Neural progenitor cell (in vitro differentiated cells): ENCODE results near the gene LRP1B. TPM values are rescaled to one million over a fixed set of nuclear protein-coding genes. Genes with fewer than 3 reads are reported as not detected.
"Not testable (repeated sequence)": the region's sequence is repeated elsewhere in the genome, so short reads cannot be mapped to it uniquely, and the experiment has no call there.

Experiments used
- DNase-seq: peaks from one replicate; pipeline ENCODE4 v3.0.0-alpha.2; 2016; ENCODE audit warnings: low spot score
- H2AFZ ChIP-seq: fragments of 200-600 bp; sonication (generic); replicated peaks from 2 replicates; pipeline ENCODE4 v1.6.1; 2016; ENCODE audit warnings: antibody characterized with exemption
- H3F3A ChIP-seq: fragments of 200-600 bp; sonication (generic); 2 replicates; pipeline ENCODE4 v1.6.1; 2016; ENCODE audit warnings: antibody characterized with exemption, low read depth
- H3K27ac ChIP-seq: fragments of 200-600 bp; sonication (generic); 2 replicates; pipeline ENCODE4 v1.5.1; 2016; ENCODE audit warnings: mild to moderate bottlenecking
- H3K27me3 ChIP-seq: fragments of 200-600 bp; sonication (generic); 2 replicates; pipeline ENCODE4 v1.6.1; 2016; ENCODE audit warnings: mild to moderate bottlenecking, moderate library complexity
- H3K36me3 ChIP-seq: fragments of 200-600 bp; sonication (generic); 2 replicates; pipeline ENCODE4 v1.5.1; 2016
- H3K4me1 ChIP-seq: fragments of 200-600 bp; sonication (generic); 2 replicates; pipeline ENCODE4 v1.6.1; 2016; ENCODE audit warnings: mixed run types
- H3K4me2 ChIP-seq: fragments of 200-600 bp; sonication (generic); 2 replicates; pipeline ENCODE4 v1.6.1; 2016
- H3K4me3 ChIP-seq: fragments of 200-600 bp; sonication (generic); 2 replicates; pipeline ENCODE4 v1.5.1; 2016
- H3K79me2 ChIP-seq: fragments of 200-600 bp; sonication (generic); 2 replicates; pipeline ENCODE4 v1.6.1; 2016; ENCODE audit warnings: low read depth
- H3K9ac ChIP-seq: fragments of 200-600 bp; sonication (generic); 2 replicates; pipeline ENCODE4 v1.6.1; 2016
- H3K9me3 ChIP-seq: fragments of 200-600 bp; sonication (generic); 2 replicates; pipeline ENCODE4 v1.5.1; 2016; ENCODE audit warnings: low read depth
- H4K20me1 ChIP-seq: fragments of 200-600 bp; sonication (generic); 2 replicates; pipeline ENCODE4 v1.6.1; 2016; ENCODE audit warnings: low read depth
- H3K27ac Mint-ChIP-seq: 3 replicates; pipeline ENCODE4 v1.8.0; 2021; ENCODE audit warnings: mixed read lengths
- H3K27me3 Mint-ChIP-seq: 2 replicates; pipeline ENCODE4 v1.8.0; 2022; ENCODE audit warnings: low read depth, mild to moderate bottlenecking, inconsistent platforms, moderate library complexity, mixed read lengths; ENCODE audit not compliant: insufficient read depth
- H3K36me3 Mint-ChIP-seq: 3 replicates; pipeline ENCODE4 v1.8.0; 2021; ENCODE audit warnings: mixed read lengths
- H3K4me1 Mint-ChIP-seq: 3 replicates; pipeline ENCODE4 v1.8.0; 2021; ENCODE audit warnings: mixed read lengths
- H3K4me3 Mint-ChIP-seq: 3 replicates; pipeline ENCODE4 v1.8.0; 2021; ENCODE audit warnings: mild to moderate bottlenecking, moderate library complexity, mixed read lengths
- H3K9me3 Mint-ChIP-seq: 3 replicates; pipeline ENCODE4 v1.8.0; 2020; ENCODE audit warnings: mixed read lengths
- EZH2 ChIP-seq: fragments of 200-600 bp; sonication (generic); IDR thresholded peaks from 2 replicates; pipeline ENCODE4 v1.6.1; 2017; ENCODE audit warnings: antibody characterized with exemption, mild to moderate bottlenecking, moderate library complexity
- EZH2phosphoT487 ChIP-seq: fragments of 200-600 bp; sonication (generic); IDR thresholded peaks from 2 replicates; pipeline ENCODE4 v1.6.1; 2017; ENCODE audit warnings: antibody characterized with exemption
- total RNA-seq: library from RNA; depleted of rRNA; stranded (reverse); fragments of >200 nt; gene quantifications from 2 replicates; pipeline ENCODE4 v1.2.3, GENCODE V29; 2015; ENCODE audit warnings: low replicate concordance
- TF ChIP-seq, protein P1 (sequence below): fragments of 200-600 bp; sonication (generic); IDR thresholded peaks from 2 replicates; pipeline ENCODE4 v1.5.1; 2017; ENCODE audit warnings: antibody characterized with exemption, mild to moderate bottlenecking

Gene LRP1B
- total RNA-seq, 1 donor from 2014 or later = not detected

DNA sequence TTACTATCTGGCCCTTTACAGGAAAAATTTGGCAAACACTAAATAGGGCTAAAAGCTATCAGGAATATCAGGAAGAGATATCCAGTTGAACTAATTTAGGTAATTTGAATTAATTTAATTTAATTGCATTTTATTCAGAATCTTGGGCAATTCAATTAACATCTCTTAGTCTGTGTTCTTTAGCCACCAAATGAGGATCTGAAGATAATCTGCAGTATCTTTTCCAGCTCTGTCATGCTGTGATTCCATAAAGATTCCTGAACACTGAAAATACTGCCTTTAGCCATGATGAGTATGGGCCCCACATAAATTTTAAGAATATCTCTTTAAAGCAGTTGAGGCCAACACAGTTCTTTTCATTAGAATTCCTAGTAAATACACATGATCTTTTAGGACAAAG, 1679.5 kb downstream of the LRP1B start:
- Mint-ChIP-seq H3K9me3 (no peaks in the 10 kb centered on the region), H3K27me3 (peaks cover 6% of the 10 kb centered on the region), H3K4me3 (no peak overlapping the region), H3K4me1 (no peaks in the 10 kb centered on the region), H3K36me3 (no peaks in the 10 kb centered on the region), H3K27ac (no peak overlapping the region)
- DNase-seq = no peak
- no peaks in the 10 kb centered on the region for H3K9me3 ChIP-seq
- H3K4me3 ChIP-seq = no peak overlapping the region
- H3K9ac ChIP-seq = no peak overlapping the region
- no peaks in the 10 kb centered on the region for H3K27me3 ChIP-seq
- H3K79me2 ChIP-seq = no peaks in the 10 kb centered on the region
- no peak overlapping the region for H3K27ac ChIP-seq
- no peaks in the 10 kb centered on the region for H3K36me3 ChIP-seq
- H3K4me1 ChIP-seq = no peaks in the 10 kb centered on the region
- H2AFZ ChIP-seq = no peak overlapping the region
- H3K4me2 ChIP-seq = no peak overlapping the region
- TF ChIP-seq, protein P1, sequence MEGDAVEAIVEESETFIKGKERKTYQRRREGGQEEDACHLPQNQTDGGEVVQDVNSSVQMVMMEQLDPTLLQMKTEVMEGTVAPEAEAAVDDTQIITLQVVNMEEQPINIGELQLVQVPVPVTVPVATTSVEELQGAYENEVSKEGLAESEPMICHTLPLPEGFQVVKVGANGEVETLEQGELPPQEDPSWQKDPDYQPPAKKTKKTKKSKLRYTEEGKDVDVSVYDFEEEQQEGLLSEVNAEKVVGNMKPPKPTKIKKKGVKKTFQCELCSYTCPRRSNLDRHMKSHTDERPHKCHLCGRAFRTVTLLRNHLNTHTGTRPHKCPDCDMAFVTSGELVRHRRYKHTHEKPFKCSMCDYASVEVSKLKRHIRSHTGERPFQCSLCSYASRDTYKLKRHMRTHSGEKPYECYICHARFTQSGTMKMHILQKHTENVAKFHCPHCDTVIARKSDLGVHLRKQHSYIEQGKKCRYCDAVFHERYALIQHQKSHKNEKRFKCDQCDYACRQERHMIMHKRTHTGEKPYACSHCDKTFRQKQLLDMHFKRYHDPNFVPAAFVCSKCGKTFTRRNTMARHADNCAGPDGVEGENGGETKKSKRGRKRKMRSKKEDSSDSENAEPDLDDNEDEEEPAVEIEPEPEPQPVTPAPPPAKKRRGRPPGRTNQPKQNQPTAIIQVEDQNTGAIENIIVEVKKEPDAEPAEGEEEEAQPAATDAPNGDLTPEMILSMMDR = no peak
- no peak for TF ChIP-seq EZH2phosphoT487
- TF ChIP-seq EZH2 = no peak
- H4K20me1 ChIP-seq = no peaks in the 10 kb centered on the region
- H3F3A ChIP-seq = no peaks in the 10 kb centered on the region

DNA sequence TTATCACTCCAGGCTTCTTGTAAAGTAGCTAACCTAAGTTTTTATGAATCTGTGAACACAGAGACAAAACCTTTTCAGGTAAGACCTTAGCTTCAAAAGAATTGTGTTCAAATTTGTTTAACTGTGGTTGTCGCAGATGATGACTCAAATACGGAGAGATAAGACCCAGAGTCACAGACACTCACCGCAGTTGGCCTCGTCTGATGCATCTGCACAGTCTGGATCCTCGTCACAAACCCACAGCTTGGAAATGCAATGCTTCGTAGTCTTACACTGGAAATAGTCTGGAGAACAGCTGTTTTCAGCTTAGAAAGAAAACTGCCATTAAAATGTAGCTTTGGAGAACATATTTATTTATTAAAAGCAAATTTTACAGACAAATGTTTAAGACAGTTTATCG, 1688.5 kb downstream of the LRP1B start:
- no peak overlapping the region for H3K4me3 Mint-ChIP-seq
- H3K27ac Mint-ChIP-seq = no peak overlapping the region
- Histone ChIP-seq H3K27me3 (no peaks in the 10 kb centered on the region), H3K4me1 (no peaks in the 10 kb centered on the region), H3K9me3 (no peaks in the 10 kb centered on the region), H2AFZ (no peak overlapping the region), H3K4me2 (no peak overlapping the region), H3F3A (no peaks in the 10 kb centered on the region), H3K9ac (no peak overlapping the region), H3K27ac (no peak overlapping the region), H4K20me1 (no peaks in the 10 kb centered on the region), H3K36me3 (no peaks in the 10 kb centered on the region), H3K4me3 (no peak overlapping the region), H3K79me2 (no peaks in the 10 kb centered on the region)
- no peaks in the 10 kb centered on the region for H3K27me3 Mint-ChIP-seq
- no peaks in the 10 kb centered on the region for H3K36me3 Mint-ChIP-seq
- no peaks in the 10 kb centered on the region for H3K4me1 Mint-ChIP-seq
- no peaks in the 10 kb centered on the region for H3K9me3 Mint-ChIP-seq
- no peak for DNase-seq
- TF ChIP-seq, protein P1 = no peak
- no peak for TF ChIP-seq EZH2
- no peak for TF ChIP-seq EZH2phosphoT487

DNA sequence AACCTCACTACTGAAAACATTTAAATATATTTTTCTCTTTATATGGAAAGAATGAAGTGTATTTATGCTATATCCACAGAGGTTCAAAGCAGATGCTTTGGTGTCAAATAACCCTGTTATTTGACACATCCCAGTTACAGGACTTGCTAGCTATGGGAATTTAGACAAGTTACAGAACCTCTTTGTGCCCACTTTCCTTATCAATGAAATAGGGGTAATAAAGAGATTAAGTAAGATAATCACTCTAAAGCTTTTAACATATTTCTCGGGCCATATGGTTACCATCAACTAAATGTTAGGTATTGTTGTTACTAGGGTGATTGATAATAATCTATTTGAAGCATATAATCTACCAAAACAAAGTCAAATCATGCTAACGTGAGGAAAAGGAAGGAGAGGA, 1690.0 kb downstream of the LRP1B start:
- no peaks in the 10 kb centered on the region for H3K36me3 Mint-ChIP-seq
- no peak overlapping the region for H3K27ac ChIP-seq
- no peak overlapping the region for H3K9ac ChIP-seq
- no peaks in the 10 kb centered on the region for H3K27me3 Mint-ChIP-seq
- TF ChIP-seq, protein P1 = no peak
- TF ChIP-seq EZH2 (no peak), EZH2phosphoT487 (no peak)
- no peaks in the 10 kb centered on the region for H3K9me3 Mint-ChIP-seq
- no peaks in the 10 kb centered on the region for H3K79me2 ChIP-seq
- H3K9me3 ChIP-seq = no peaks in the 10 kb centered on the region
- no peaks in the 10 kb centered on the region for H3K4me1 ChIP-seq
- H3K4me2 ChIP-seq = no peak overlapping the region
- H3K27ac Mint-ChIP-seq = no peak overlapping the region
- no peaks in the 10 kb centered on the region for H4K20me1 ChIP-seq
- no peak for DNase-seq
- no peaks in the 10 kb centered on the region for H3K27me3 ChIP-seq
- H3K4me3 ChIP-seq = no peak overlapping the region
- H3K4me3 Mint-ChIP-seq = no peak overlapping the region
- no peaks in the 10 kb centered on the region for H3F3A ChIP-seq
- H3K4me1 Mint-ChIP-seq = peaks cover 3% of the 10 kb centered on the region
- no peaks in the 10 kb centered on the region for H3K36me3 ChIP-seq
- no peak overlapping the region for H2AFZ ChIP-seq

DNA sequence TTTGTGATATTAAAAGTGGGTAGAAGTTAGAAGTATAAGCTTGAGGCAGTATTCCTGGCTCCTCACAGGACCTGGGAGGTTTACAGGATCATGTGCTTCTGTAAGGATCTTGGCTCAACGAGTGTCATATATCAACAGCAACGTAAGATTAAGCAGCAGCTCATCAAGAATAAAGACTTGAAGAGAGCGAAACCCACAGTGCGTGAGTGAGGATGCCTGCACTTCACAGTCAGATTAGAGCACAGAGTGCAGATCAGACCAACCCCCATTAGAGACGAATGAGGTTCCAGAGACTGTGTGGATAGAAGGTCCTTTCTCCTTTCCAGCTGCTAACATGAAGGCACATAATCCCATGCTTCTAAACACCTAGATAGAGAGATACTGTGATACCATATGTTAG, 1693.9 kb downstream of the LRP1B start:
- H3K27me3 Mint-ChIP-seq = no peaks in the 10 kb centered on the region
- Histone ChIP-seq H3K4me3 (no peak overlapping the region), H2AFZ (no peak overlapping the region), H3K27me3 (no peaks in the 10 kb centered on the region), H3K36me3 (no peaks in the 10 kb centered on the region), H4K20me1 (no peaks in the 10 kb centered on the region), H3K27ac (no peak overlapping the region), H3K4me1 (no peaks in the 10 kb centered on the region), H3K9me3 (no peaks in the 10 kb centered on the region), H3K4me2 (no peak overlapping the region), H3K9ac (no peak overlapping the region), H3F3A (no peaks in the 10 kb centered on the region), H3K79me2 (no peaks in the 10 kb centered on the region)
- H3K4me1 Mint-ChIP-seq = peaks cover 3% of the 10 kb centered on the region
- no peak overlapping the region for H3K4me3 Mint-ChIP-seq
- H3K27ac Mint-ChIP-seq = no peak overlapping the region
- TF ChIP-seq, protein P1 = no peak
- TF ChIP-seq EZH2phosphoT487 (no peak), EZH2 (no peak)
- no peaks in the 10 kb centered on the region for H3K36me3 Mint-ChIP-seq
- H3K9me3 Mint-ChIP-seq = no peaks in the 10 kb centered on the region
- DNase-seq = peak; percentile 3

DNA sequence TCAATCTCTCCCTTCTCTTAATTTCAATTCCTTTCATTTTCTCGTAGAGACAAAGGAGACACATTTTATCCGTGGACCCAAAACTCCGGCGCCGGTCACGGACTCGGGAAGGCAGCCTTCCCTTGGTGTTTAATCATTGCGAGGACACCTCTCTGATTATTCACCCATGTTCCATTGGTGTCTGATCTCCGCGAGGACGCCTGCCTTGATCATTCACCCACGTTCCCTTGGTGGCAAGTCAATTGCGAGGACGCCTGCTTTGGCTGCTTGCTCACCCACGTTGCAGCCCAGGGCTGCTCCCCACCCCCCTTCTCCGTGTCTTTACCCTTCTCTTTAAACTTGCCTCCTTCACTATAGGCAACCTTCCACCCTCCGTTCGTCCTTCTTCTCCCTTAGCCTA, 1703.8 kb downstream of the LRP1B start:
- not testable (repeated sequence) for H3K27ac ChIP-seq, H3K4me3 ChIP-seq, H2AFZ ChIP-seq, DNase-seq, H3K4me2 ChIP-seq, H4K20me1 ChIP-seq, H3K9me3 ChIP-seq, H3K36me3 Mint-ChIP-seq, H3K9me3 Mint-ChIP-seq, H3K27me3 ChIP-seq, H3K79me2 ChIP-seq, H3K27ac Mint-ChIP-seq, H3K4me3 Mint-ChIP-seq, H3K4me1 ChIP-seq, H3F3A ChIP-seq, H3K36me3 ChIP-seq, H3K27me3 Mint-ChIP-seq, H3K9ac ChIP-seq, H3K4me1 Mint-ChIP-seq
